Neural cell (in vitro differentiated cells): ENCODE results near the gene DDI1. TPM values are rescaled to one million over a fixed set of nuclear protein-coding genes. Genes with fewer than 3 reads are reported as not detected.
"Not testable (repeated sequence)": the region's sequence is repeated elsewhere in the genome, so short reads cannot be mapped to it uniquely, and the experiment has no call there.

Experiments used
- H2AFZ ChIP-seq: fragments of 200-600, 300-800 bp; sonication (generic), shearing (Covaris generic); 2 replicates; pipeline ENCODE4 v1.6.0; 2014; ENCODE audit warnings: low read depth, mild to moderate bottlenecking, antibody characterized with exemption, low read length, moderate library complexity
- H3F3A ChIP-seq: fragments of 200-600 bp; shearing (Covaris generic); 2 replicates; pipeline ENCODE4 v1.6.1; 2016; ENCODE audit warnings: mild to moderate bottlenecking, moderate library complexity, mixed read lengths, antibody characterized with exemption, low read length; ENCODE audit not compliant: insufficient read depth, poor library complexity, severe bottlenecking
- H3K27ac ChIP-seq: fragments of 200-600, 300-800 bp; sonication (generic), shearing (Covaris generic); 2 replicates; pipeline ENCODE4 v1.5.1; 2014; ENCODE audit warnings: mild to moderate bottlenecking, low read length, moderate library complexity
- H3K27me3 ChIP-seq: fragments of 300-800, 200-600 bp; sonication (generic), shearing (Covaris generic); 2 replicates; pipeline ENCODE4 v1.6.0; 2014; ENCODE audit warnings: mild to moderate bottlenecking, low read depth, low read length, moderate library complexity; ENCODE audit not compliant: insufficient read depth
- H3K36me3 ChIP-seq: fragments of 300-800, 200-600 bp; sonication (generic), shearing (Covaris generic); 2 replicates; pipeline ENCODE4 v1.5.1; 2014; ENCODE audit warnings: mild to moderate bottlenecking, antibody characterized with exemption, low read length, moderate library complexity; ENCODE audit not compliant: insufficient read depth
- H3K4me2 ChIP-seq: fragments of 300-800, 200-600 bp; sonication (generic), shearing (Covaris generic); 2 replicates; pipeline ENCODE4 v1.6.0; 2014; ENCODE audit warnings: mild to moderate bottlenecking, low read length
- H3K4me3 ChIP-seq: fragments of 300-800, 200-600 bp; sonication (generic), shearing (Covaris generic); 2 replicates; pipeline ENCODE4 v1.5.1; 2014; ENCODE audit warnings: mild to moderate bottlenecking, low read length, moderate library complexity
- H3K79me2 ChIP-seq: fragments of 200-600 bp; shearing (Covaris generic); replicated peaks from 2 replicates; pipeline ENCODE4 v1.6.0; 2014; ENCODE audit warnings: mild to moderate bottlenecking, low read length, moderate library complexity; ENCODE audit not compliant: insufficient read depth
- H3K9ac ChIP-seq: fragments of 300-800, 200-600 bp; sonication (generic), shearing (Covaris generic); 2 replicates; pipeline ENCODE4 v1.6.1; 2016; ENCODE audit warnings: mild to moderate bottlenecking, low read length, mixed read lengths
- H3K9me2 ChIP-seq: fragments of 200-600 bp; shearing (Covaris generic); 2 replicates; pipeline ENCODE4 v1.6.1; 2016; ENCODE audit warnings: mild to moderate bottlenecking, low read length, mixed read lengths; ENCODE audit not compliant: insufficient read depth
- H3K9me3 ChIP-seq: fragments of 200-600, 300-800 bp; sonication (generic), shearing (Covaris generic); 2 replicates; pipeline ENCODE4 v1.6.1; 2016; ENCODE audit warnings: mild to moderate bottlenecking, mixed run types, low read length, moderate library complexity, mixed read lengths
- H4K20me1 ChIP-seq: fragments of 200-600 bp; shearing (Covaris generic); 2 replicates; pipeline ENCODE4 v1.6.1; 2016; ENCODE audit warnings: mild to moderate bottlenecking, mixed run types; ENCODE audit not compliant: insufficient read depth
- CTCF ChIP-seq: fragments of 450-650 bp; IDR thresholded peaks from 2 replicates; pipeline ENCODE4 v1.5.1; 2014; ENCODE audit warnings: antibody characterized with exemption, mild to moderate bottlenecking, moderate library complexity; ENCODE audit not compliant: poor library complexity, severe bottlenecking
- EP300 ChIP-seq: fragments of 450-650 bp; conservative IDR thresholded peaks from 2 replicates; pipeline ENCODE4 v1.6.1; 2014; ENCODE audit warnings: antibody characterized with exemption, mild to moderate bottlenecking, moderate library complexity; ENCODE audit not compliant: poor library complexity, severe bottlenecking
- EZH2 ChIP-seq: fragments of 200-600, 300-800 bp; shearing (Covaris generic), sonication (generic); IDR thresholded peaks from 2 replicates; pipeline ENCODE4 v1.6.1; 2014; ENCODE audit warnings: antibody characterized with exemption, low read length, borderline replicate concordance, mild to moderate bottlenecking; ENCODE audit not compliant: insufficient read depth, poor library complexity, severe bottlenecking
- MXI1 ChIP-seq: fragments of 450-650 bp; conservative IDR thresholded peaks from 2 replicates; pipeline ENCODE4 v1.6.1; 2014; ENCODE audit warnings: antibody characterized with exemption, mild to moderate bottlenecking; ENCODE audit not compliant: poor library complexity, severe bottlenecking
- POLR2AphosphoS5 ChIP-seq: IDR thresholded peaks from 2 replicates; pipeline ENCODE4 v1.6.1; 2012
- RAD21 ChIP-seq: fragments of 450-650 bp; conservative IDR thresholded peaks from 2 replicates; pipeline ENCODE4 v1.6.1; 2014; ENCODE audit warnings: antibody characterized with exemption, mild to moderate bottlenecking, moderate library complexity
- REST ChIP-seq: IDR thresholded peaks from 2 replicates; pipeline ENCODE4 v1.6.1; 2012; ENCODE audit warnings: borderline replicate concordance
- SMC3 ChIP-seq: fragments of 450-650 bp; conservative IDR thresholded peaks from 2 replicates; pipeline ENCODE4 v1.6.1; 2014; ENCODE audit warnings: antibody characterized with exemption, mild to moderate bottlenecking, moderate library complexity; ENCODE audit not compliant: poor library complexity
- TAF1 ChIP-seq: IDR thresholded peaks from 2 replicates; pipeline ENCODE4 v1.6.1; 2012; ENCODE audit warnings: low read depth
- polyA plus RNA-seq: library from polyadenylated mRNA; depleted of rRNA; stranded (reverse); fragments of >200 nt; gene quantifications from 2 replicates; pipeline ENCODE4 v1.2.3, GENCODE V29; 2014

DDI1 gene
- polyA plus RNA-seq, 1 donor from 2014 or later, result not detected

DNA sequence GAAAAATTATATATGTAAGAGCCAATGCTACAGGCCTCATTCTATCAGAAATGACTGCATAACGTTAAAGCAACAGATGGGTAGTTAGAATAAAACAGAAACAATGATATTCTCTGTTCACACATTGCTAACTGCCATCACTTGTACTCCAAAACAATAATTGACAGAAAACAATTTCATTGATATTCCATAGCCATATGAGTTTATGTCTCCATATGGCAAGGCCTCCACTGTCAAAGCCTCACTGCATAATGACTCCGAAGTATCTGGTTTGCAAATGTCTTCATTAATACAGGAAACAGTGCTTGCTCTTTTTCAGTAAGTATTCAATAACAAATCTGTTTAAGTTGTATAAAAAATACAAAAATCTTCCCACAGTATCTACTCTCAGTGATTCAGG lies 9.9 kb downstream of the DDI1 start:
- Histone ChIP-seq H3K79me2 (no peaks in the 10 kb centered on the region), H3K4me2 (no peak overlapping the region), H3K27ac (no peak overlapping the region), H4K20me1 (no peaks in the 10 kb centered on the region), H3K27me3 (no peaks in the 10 kb centered on the region), H2AFZ (no peak overlapping the region), H3K36me3 (no peaks in the 10 kb centered on the region), H3K9ac (no peak overlapping the region), H3F3A (no peaks in the 10 kb centered on the region), H3K4me3 (no peak overlapping the region), H3K9me2 (no peaks in the 10 kb centered on the region), H3K9me3 (no peaks in the 10 kb centered on the region)
- TF ChIP-seq CTCF (no peak), EZH2 (no peak), POLR2AphosphoS5 (no peak), RAD21 (no peak), SMC3 (no peak), EP300 (no peak), MXI1 (no peak), REST (no peak), TAF1 (no peak)

GRCh38 chr11:104046858-104047257 lies 10.4 kb downstream of the DDI1 start:
- H3K79me2 ChIP-seq, H3K4me3 ChIP-seq, H3K36me3 ChIP-seq, H3K9ac ChIP-seq, H2AFZ ChIP-seq, H3F3A ChIP-seq, H3K9me3 ChIP-seq, H3K4me2 ChIP-seq, H3K9me2 ChIP-seq, H4K20me1 ChIP-seq, H3K27ac ChIP-seq, H3K27me3 ChIP-seq: not testable (repeated sequence)

GRCh38 chr11:104049116-104049515 lies 12.7 kb downstream of the DDI1 start:
- no peak overlapping the region for H3K4me3 ChIP-seq
- H3K4me2 ChIP-seq, result no peak overlapping the region
- H3K9ac ChIP-seq, result no peak overlapping the region
- H3F3A ChIP-seq, result no peaks in the 10 kb centered on the region
- no peaks in the 10 kb centered on the region for H3K36me3 ChIP-seq
- no peaks in the 10 kb centered on the region for H3K9me3 ChIP-seq
- H2AFZ ChIP-seq, result no peak overlapping the region
- H3K9me2 ChIP-seq, result no peaks in the 10 kb centered on the region
- no peaks in the 10 kb centered on the region for H3K79me2 ChIP-seq
- no peaks in the 10 kb centered on the region for H3K27me3 ChIP-seq
- TF ChIP-seq TAF1, result no peak
- TF ChIP-seq REST, result no peak
- no peak for TF ChIP-seq EP300
- no peak for TF ChIP-seq SMC3
- no peak for TF ChIP-seq RAD21
- no peak for TF ChIP-seq MXI1
- no peak for TF ChIP-seq EZH2
- H4K20me1 ChIP-seq, result no peaks in the 10 kb centered on the region
- no peak overlapping the region for H3K27ac ChIP-seq
